HepG2 (cell line): Measurements from ENCODE around the gene HTRA2. TPM values are rescaled to one million over a fixed set of nuclear protein-coding genes. Genes with fewer than 3 reads are reported as not detected.

Experiments used
- ATAC-seq: fragments of 200-7000 bp; cut with Tn5 transposase; 3 replicates; pipeline ENCODE4 v1.9.1; 2020; ENCODE audit warnings: mild to moderate bottlenecking, moderate library complexity
- BruUV-seq: library from RNA; stranded (reverse); fragments of 400-500 nt; replicated peaks from 2 replicates; lab custom pipeline; 2021; lab: Mats Ljungman, UMichigan
- CTCF ChIA-PET: fragments of 300-600 bp; formaldehyde crosslinking; extraction: SDS; loops from one replicate; lab custom pipeline; 2021; ENCODE audit warnings: low total read pairs, inconsistent platforms, low intra/inter-chr PET ratio; lab: Yijun Ruan, JAX
- POLR2A ChIA-PET: fragments of 350-600 bp; sonication (Branson Sonifier 250); formaldehyde crosslinking; loops from one replicate; lab custom pipeline; 2020; ENCODE audit warnings: antibody characterized with exemption, inconsistent platforms; lab: Yijun Ruan, JAX
- DNase-seq: peaks from one replicate; pipeline ENCODE4 v3.0.0-alpha.2; 2015; ENCODE audit warnings: low spot score
- FAIRE-seq: peaks from 3 replicates; lab custom pipeline; 2011; peaks lifted over from hg19 to GRCh38; lab: Jason Lieb, UNC
- H2AFZ ChIP-seq: one replicate; pipeline ENCODE4 v1.6.1; 2011; ENCODE audit warnings: low read length, inconsistent platforms
- H3K27ac ChIP-seq: fragments of 300-600 bp; 3 replicates; pipeline ENCODE4 v1.8.0; 2011; ENCODE audit warnings: mixed run types, mild to moderate bottlenecking, mixed read lengths, low read length, inconsistent platforms; ENCODE audit not compliant: insufficient read depth; ENCODE audit errors: extremely low read length
- H3K27me3 ChIP-seq, 2 experiments: fragments of 200-600 bp in 1 of 2; 2 replicates in 1 of 2; 3 replicates in 1 of 2; pipeline versions ENCODE4 v1.6.0 to v1.8.0; 2011; ENCODE audit warnings: low read length in 2 of 2, mild to moderate bottlenecking in 2 of 2, moderate library complexity in 2 of 2, inconsistent platforms in 1 of 2; ENCODE audit not compliant: insufficient read depth in 2 of 2, control insufficient read depth in 1 of 2
- H3K36me3 ChIP-seq, 2 experiments: fragments of 200-600 bp in 1 of 2; replicated peaks in 1 of 2; 2 replicates in 1 of 2; 3 replicates in 1 of 2; pipeline versions ENCODE4 v1.5.1 to v1.8.0; 2011; ENCODE audit warnings: low read length in 2 of 2, inconsistent platforms in 1 of 2; ENCODE audit not compliant: insufficient read depth in 2 of 2, control insufficient read depth in 1 of 2
- H3K4me1 ChIP-seq: 2 replicates; pipeline ENCODE4 v1.5.1; 2012; ENCODE audit warnings: low read length, inconsistent platforms; ENCODE audit not compliant: insufficient read depth
- H3K4me2 ChIP-seq: 2 replicates; pipeline ENCODE4 v1.6.0; 2011; ENCODE audit warnings: low read depth, low read length, inconsistent platforms
- H3K4me3 ChIP-seq, 3 experiments: fragments of 200-600 bp in 1 of 3; sonication (generic), shearing (Covaris generic) in 1 of 3; replicated peaks in 1 of 3; 2 replicates each; pipeline ENCODE4 v1.5.1; 2011 to 2016; ENCODE audit warnings: low read length in 3 of 3, inconsistent platforms in 2 of 3, low read depth in 2 of 3, mild to moderate bottlenecking in 2 of 3, control low read depth in 1 of 3, mixed read lengths in 1 of 3; ENCODE audit not compliant: insufficient read depth in 1 of 3
- H3K79me2 ChIP-seq: one replicate; pipeline ENCODE4 v1.6.1; 2011; ENCODE audit warnings: low read length, inconsistent platforms; ENCODE audit not compliant: insufficient read depth
- H3K9ac ChIP-seq: 2 replicates; pipeline ENCODE4 v1.6.0; 2011; ENCODE audit warnings: mild to moderate bottlenecking, low read depth, low read length, inconsistent platforms; ENCODE audit not compliant: insufficient read depth
- H3K9me3 ChIP-seq: 2 replicates; pipeline ENCODE4 v1.5.1; 2012; ENCODE audit warnings: mild to moderate bottlenecking, low read length
- H4K20me1 ChIP-seq: 2 replicates; pipeline ENCODE4 v1.6.0; 2011; ENCODE audit warnings: inconsistent platforms, mild to moderate bottlenecking, low read length, moderate library complexity; ENCODE audit not compliant: insufficient read depth
- EHMT2 ChIP-seq: fragments of 200-600 bp; sonication (generic); IDR thresholded peaks from 2 replicates; pipeline ENCODE4 v1.7.0; 2017; ENCODE audit warnings: antibody characterized with exemption, low read depth, low read length, borderline replicate concordance
- HES4 ChIP-seq: sonication (generic); formaldehyde crosslinking; IDR thresholded peaks from 2 replicates; pipeline ENCODE4 v1.9.0; 2021; ENCODE audit warnings: mild to moderate bottlenecking, missing genetic modification reagents, borderline replicate concordance
- JUNB ChIP-seq: sonication (generic); formaldehyde crosslinking; IDR thresholded peaks from 2 replicates; pipeline ENCODE4 v1.8.0; 2022; ENCODE audit warnings: missing genetic modification reagents, mild to moderate bottlenecking, borderline replicate concordance
- REL ChIP-seq: sonication (generic); formaldehyde crosslinking; conservative IDR thresholded peaks from 2 replicates; pipeline ENCODE4 v1.8.0; 2022; ENCODE audit warnings: mild to moderate bottlenecking, missing genetic modification reagents, moderate library complexity
- TEAD2 ChIP-seq: sonication (generic); formaldehyde crosslinking; IDR thresholded peaks from 2 replicates; pipeline ENCODE4 v1.9.0; 2021; ENCODE audit warnings: missing genetic modification reagents
- YEATS2 ChIP-seq: sonication (generic); formaldehyde crosslinking; IDR thresholded peaks from 2 replicates; pipeline ENCODE4 v1.4.0; 2020; ENCODE audit warnings: missing genetic modification reagents, borderline replicate concordance
- ZNF788 ChIP-seq: sonication (generic); formaldehyde crosslinking; IDR thresholded peaks from 2 replicates; pipeline ENCODE4 v1.5.0; 2020; ENCODE audit warnings: mild to moderate bottlenecking, missing genetic modification reagents, borderline replicate concordance
- WGBS: methylation state at CpG from one replicate; pipeline ENCODE4 v1.1.6; 2017; ENCODE audit warnings: low lambda C conversion rate; 5-methylcytosine and 5-hydroxymethylcytosine counted together
- in situ Hi-C: cut with HindIII; loops from 2 replicates; pipeline ENCODE4 v1.10.0; 2017; ENCODE audit warnings: low pct_unique_long_range_greater_than_20kb; ENCODE audit not compliant: extremely low pct_ligation_motif_present
- intact Hi-C: fragments of 100-400 bp; cut with micrococcal nuclease; formaldehyde crosslinking; loops from one replicate; pipeline ENCODE4 v1.10.0; 2022; ENCODE audit not compliant: unreplicated experiment
- polyA plus RNA-seq, 8 experiments: library from polyadenylated mRNA; depleted of rRNA in 3 of 8; stranded (reverse) in 7 of 8; unstranded in 1 of 8; fragments of >200 nt; fragmentation: Illumina TruSeq in 4 of 8; extraction: Trizol in 4 of 8; gene quantifications; 2 replicates each; pipeline versions ENCODE4 v1.2.1 to v1.2.3, GENCODE V29; 2011 to 2016; ENCODE audit warnings: low read depth in 4 of 8, missing spikeins in 1 of 8, mixed read lengths in 1 of 8; ENCODE audit not compliant: insufficient read depth in 1 of 8
- total RNA-seq, 5 experiments: library from RNA; depleted of rRNA; stranded (reverse); fragments of >200 nt; fragmentation: Illumina TruSeq; extraction: Trizol; gene quantifications; 2 replicates each; pipeline ENCODE4 v1.2.3, GENCODE V29; 2016; ENCODE audit warnings: low read depth in 1 of 5
- TF ChIP-seq, protein P1 (sequence below): sonication (generic); formaldehyde crosslinking; IDR thresholded peaks from 2 replicates; pipeline ENCODE4 v1.8.1; 2023; ENCODE audit warnings: mild to moderate bottlenecking, moderate library complexity, missing genetic modification reagents

Gene HTRA2
- total and polyA plus RNA-seq, 2 of the 13 experiments (the other 11 are each of a cell fraction or from before 2014, with no cell fraction given): 47.7 to 50.3 TPM

DNA sequence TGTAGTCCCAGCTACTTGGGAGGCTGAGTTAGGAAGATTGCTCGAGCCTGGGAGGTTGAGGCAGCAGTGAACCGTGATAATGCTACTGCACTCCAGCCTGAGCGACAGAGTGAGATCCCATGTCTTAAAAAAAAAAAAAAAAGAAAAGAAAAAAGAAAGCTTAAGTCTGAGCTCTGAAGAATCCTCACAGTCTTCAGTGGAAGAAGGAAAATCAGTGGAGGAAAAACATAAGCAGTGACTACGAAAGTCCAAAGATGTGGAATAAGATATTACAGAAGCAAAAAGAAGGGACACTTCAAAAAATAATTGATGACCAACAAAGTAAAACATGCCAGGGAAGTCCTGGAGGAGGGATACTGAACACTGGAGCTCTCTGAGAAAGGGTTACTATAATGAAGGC lies 19.5 kb upstream of the HTRA2 start:
- WGBS: 88% methylated on average over 4 of the region's 4 CpGs
- H3K4me2 ChIP-seq: no peak overlapping the region
- no peaks in the 10 kb centered on the region for H3K9me3 ChIP-seq
- H3K36me3 ChIP-seq: no peaks in the 10 kb centered on the region; a peak in 4 of 5 replicates
- CTCF ChIA-PET: no interaction called here
- DNase-seq (no peak), FAIRE-seq (no peak), ATAC-seq (no peak)
- peaks cover 16% of the 10 kb centered on the region for H3K79me2 ChIP-seq
- peaks cover 71% of the 10 kb centered on the region for H3K4me1 ChIP-seq
- no peaks in the 10 kb centered on the region for H4K20me1 ChIP-seq
- TF ChIP-seq YEATS2 (CRISPR knock-in tag) (no peak), EHMT2 (no peak), TEAD2 (CRISPR knock-in tag) (no peak), HES4 (CRISPR knock-in tag) (no peak), JUNB (CRISPR knock-in tag) (no peak), REL (CRISPR knock-in tag) (no peak), ZNF788 (CRISPR knock-in tag) (no peak)
- TF ChIP-seq, protein P1, sequence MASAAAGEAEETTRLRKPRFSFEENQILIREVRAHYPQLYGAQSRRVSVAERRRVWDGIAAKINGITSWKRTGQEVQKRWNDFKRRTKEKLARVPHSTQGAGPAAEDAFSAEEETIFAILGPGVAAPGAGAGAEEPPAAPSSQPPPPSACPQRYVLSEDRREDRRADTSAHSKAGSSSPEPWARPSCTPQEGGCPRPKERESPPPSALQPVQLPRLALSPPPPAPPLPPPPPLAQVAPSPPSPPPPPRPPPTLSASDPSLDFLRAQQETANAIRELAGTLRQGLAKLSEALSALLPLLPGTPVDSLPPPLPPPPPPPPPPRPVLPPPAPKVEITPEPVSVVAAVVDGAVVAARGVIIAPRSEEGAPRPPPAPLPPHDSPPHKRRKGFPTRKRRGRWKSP (CRISPR knock-in tag): no peak
- no peaks in the 10 kb centered on the region; a peak in 1 of 5 replicates for H3K27me3 ChIP-seq
- no peak overlapping the region for H3K4me3 ChIP-seq
- POLR2A ChIA-PET: interaction anchor here (0.8 to 16.5 kb wide), 9 partner anchors 8 to 311 kb away, joined by 3 to 795 read pairs (median 5); partner anchors contain the start of genes AUP1, CCDC142, DQX1 and HTRA2
- BruUV-seq: no TSS peak
- no peak overlapping the region for H3K27ac ChIP-seq
- in situ Hi-C loops (no loop called here), intact Hi-C loops (no loop called here)
- H2AFZ ChIP-seq: no peak overlapping the region
- no peak overlapping the region for H3K9ac ChIP-seq
